ENCODE measurements around the gene PRRT2.

- TF ChIP-seq POLR2AphosphoS5 (IDR thresholded peaks at IDR 0.05; ENCODE audit: insufficient read depth, low read depth, low read length): no peak
- TF ChIP-seq, protein P1, sequence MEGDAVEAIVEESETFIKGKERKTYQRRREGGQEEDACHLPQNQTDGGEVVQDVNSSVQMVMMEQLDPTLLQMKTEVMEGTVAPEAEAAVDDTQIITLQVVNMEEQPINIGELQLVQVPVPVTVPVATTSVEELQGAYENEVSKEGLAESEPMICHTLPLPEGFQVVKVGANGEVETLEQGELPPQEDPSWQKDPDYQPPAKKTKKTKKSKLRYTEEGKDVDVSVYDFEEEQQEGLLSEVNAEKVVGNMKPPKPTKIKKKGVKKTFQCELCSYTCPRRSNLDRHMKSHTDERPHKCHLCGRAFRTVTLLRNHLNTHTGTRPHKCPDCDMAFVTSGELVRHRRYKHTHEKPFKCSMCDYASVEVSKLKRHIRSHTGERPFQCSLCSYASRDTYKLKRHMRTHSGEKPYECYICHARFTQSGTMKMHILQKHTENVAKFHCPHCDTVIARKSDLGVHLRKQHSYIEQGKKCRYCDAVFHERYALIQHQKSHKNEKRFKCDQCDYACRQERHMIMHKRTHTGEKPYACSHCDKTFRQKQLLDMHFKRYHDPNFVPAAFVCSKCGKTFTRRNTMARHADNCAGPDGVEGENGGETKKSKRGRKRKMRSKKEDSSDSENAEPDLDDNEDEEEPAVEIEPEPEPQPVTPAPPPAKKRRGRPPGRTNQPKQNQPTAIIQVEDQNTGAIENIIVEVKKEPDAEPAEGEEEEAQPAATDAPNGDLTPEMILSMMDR (IDR thresholded peaks at IDR 0.05; ENCODE audit: extremely low read depth in 1 of 2, insufficient read depth in 1 of 2, low read depth in 1 of 2, low read length in 2 of 2): no peak
- no peak for TF ChIP-seq MYC (IDR thresholded peaks at IDR 0.05; ENCODE audit: low read depth, low read length)
- TF ChIP-seq JUN (IDR thresholded peaks at IDR 0.05; ENCODE audit: borderline replicate concordance, insufficient read depth, insufficient read length, low read depth): no peak
- TF ChIP-seq, protein P2, sequence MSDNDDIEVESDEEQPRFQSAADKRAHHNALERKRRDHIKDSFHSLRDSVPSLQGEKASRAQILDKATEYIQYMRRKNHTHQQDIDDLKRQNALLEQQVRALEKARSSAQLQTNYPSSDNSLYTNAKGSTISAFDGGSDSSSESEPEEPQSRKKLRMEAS (IDR thresholded peaks at IDR 0.05; ENCODE audit: insufficient read depth, insufficient read length): no peak
These were observed 34.2 kb upstream of the PRRT2 start, which contains the start of gene ZG16 for GRCh38 chr16:29777576-29778350.

Measured in endothelial cell of umbilical vein (primary cell).